IgD-negative memory B cell (primary cell): ENCODE results near the gene RHBDF2. TPM values are rescaled to one million over a fixed set of nuclear protein-coding genes. Genes with fewer than 3 reads are reported as not detected.

ENCODE experiments used
- H3K27ac Mint-ChIP-seq, 3 donors: one replicate each; pipeline ENCODE4 v1.8.0; 2020 to 2022; ENCODE audit warnings: mild to moderate bottlenecking in 3 of 3, mixed read lengths in 3 of 3, moderate library complexity in 1 of 3
- H3K27me3 Mint-ChIP-seq: one replicate; pipeline ENCODE4 v1.8.0; 2021; ENCODE audit warnings: mixed read lengths
- H3K36me3 Mint-ChIP-seq: one replicate; pipeline ENCODE4 v1.8.0; 2020; ENCODE audit warnings: mild to moderate bottlenecking, mixed read lengths
- H3K4me1 Mint-ChIP-seq, 3 donors: one replicate each; pipeline ENCODE4 v1.8.0; 2020 to 2022; ENCODE audit warnings: mixed read lengths in 3 of 3, mild to moderate bottlenecking in 1 of 3
- H3K4me3 Mint-ChIP-seq, 4 donors: one replicate each; pipeline ENCODE4 v1.8.0; 2020 to 2022; ENCODE audit warnings: mild to moderate bottlenecking in 4 of 4, mixed read lengths in 4 of 4, moderate library complexity in 3 of 4
- H3K9me3 Mint-ChIP-seq, 3 donors: one replicate each; pipeline ENCODE4 v1.8.0; 2020 to 2021; ENCODE audit warnings: mixed read lengths in 3 of 3, mild to moderate bottlenecking in 1 of 3
- polyA plus RNA-seq: library from polyadenylated mRNA; unstranded; fragments of 300-500 nt; fragmentation: Illumina TruSeq; gene quantifications from one replicate; pipeline ENCODE4 v1.2.3, GENCODE V29; 2021

The RHBDF2 gene
- polyA plus RNA-seq, 1 donor from 2014 or later: 160 TPM

- H3K27ac Mint-ChIP-seq: peak overlapping the region in 1 of 3 donors; percentile 73
- H3K36me3 Mint-ChIP-seq: no peaks in the 10 kb centered on the region
- peak overlapping the region in 2 of 4 donors; percentile 28 to 79 for H3K4me3 Mint-ChIP-seq
These were observed 55.4 kb downstream of the RHBDF2 start for GRCh38 chr17:76445697-76446448.

GRCh38 chr17:76444518-76445311 lies 56.5 kb downstream of the RHBDF2 start:
- Mint-ChIP-seq H3K4me3 (peak overlapping the region; percentile 28 to 94 (median 67)), H3K27ac (peak overlapping the region in 1 of 3 donors; percentile 48), H3K9me3 (no peaks in the 10 kb centered on the region), H3K27me3 (no peaks in the 10 kb centered on the region), H3K4me1 (peaks cover 35 to 66% (median 61%) of the 10 kb centered on the region in 3 donors), H3K36me3 (peaks cover 1% of the 10 kb centered on the region)

More at GRCh38 chr17:76445697-76446448, 55.4 kb downstream of the RHBDF2 start:
- Mint-ChIP-seq H3K27me3 (no peaks in the 10 kb centered on the region), H3K4me1 (peaks cover 32 to 66% (median 66%) of the 10 kb centered on the region in 3 donors), H3K9me3 (no peaks in the 10 kb centered on the region)

GRCh38 chr17:76442341-76443338 lies 58.6 kb downstream of the RHBDF2 start:
- Mint-ChIP-seq H3K27ac (peak overlapping the region in 1 of 3 donors; percentile 31), H3K27me3 (no peaks in the 10 kb centered on the region), H3K4me3 (peak overlapping the region in 1 of 4 donors; percentile 47), H3K9me3 (no peaks in the 10 kb centered on the region), H3K4me1 (peaks cover 39 to 67% (median 62%) of the 10 kb centered on the region in 3 donors), H3K36me3 (peaks cover 3% of the 10 kb centered on the region)

GRCh38 chr17:76441686-76442340 lies 59.4 kb downstream of the RHBDF2 start:
- Mint-ChIP-seq H3K27me3 (no peaks in the 10 kb centered on the region), H3K36me3 (peaks cover 3% of the 10 kb centered on the region), H3K27ac (no peak overlapping the region), H3K4me3 (no peak overlapping the region), H3K4me1 (peaks cover 36 to 63% (median 54%) of the 10 kb centered on the region in 3 donors), H3K9me3 (no peaks in the 10 kb centered on the region)

GRCh38 chr17:76440751-76441362 lies 60.4 kb downstream of the RHBDF2 start:
- Mint-ChIP-seq H3K36me3 (peaks cover 3% of the 10 kb centered on the region), H3K27me3 (no peaks in the 10 kb centered on the region), H3K4me3 (no peak overlapping the region), H3K4me1 (peaks cover 33 to 60% (median 50%) of the 10 kb centered on the region in 3 donors), H3K9me3 (no peaks in the 10 kb centered on the region), H3K27ac (no peak overlapping the region)

- H3K27me3 Mint-ChIP-seq: no peaks in the 10 kb centered on the region
- H3K9me3 Mint-ChIP-seq: no peaks in the 10 kb centered on the region
- H3K4me1 Mint-ChIP-seq: peaks cover 24 to 52% (median 37%) of the 10 kb centered on the region in 3 donors
- H3K27ac Mint-ChIP-seq: no peak overlapping the region
- H3K36me3 Mint-ChIP-seq: peaks cover 3% of the 10 kb centered on the region
- H3K4me3 Mint-ChIP-seq: no peak overlapping the region
These were observed 61.8 kb downstream of the RHBDF2 start for GRCh38 chr17:76439314-76439928.

GRCh38 chr17:76438906-76439305 lies 62.3 kb downstream of the RHBDF2 start:
- Mint-ChIP-seq H3K4me1 (peaks cover 26 to 52% (median 42%) of the 10 kb centered on the region in 3 donors), H3K36me3 (peaks cover 3% of the 10 kb centered on the region), H3K27ac (no peak overlapping the region), H3K4me3 (peak overlapping the region in 1 of 4 donors; percentile 70), H3K27me3 (no peaks in the 10 kb centered on the region), H3K9me3 (no peaks in the 10 kb centered on the region)

- H3K36me3 Mint-ChIP-seq: peaks cover 6% of the 10 kb centered on the region
- no peak overlapping the region for H3K4me3 Mint-ChIP-seq
- H3K4me1 Mint-ChIP-seq: peaks cover 25 to 52% (median 52%) of the 10 kb centered on the region in 3 donors
- H3K27me3 Mint-ChIP-seq: no peaks in the 10 kb centered on the region
- no peak overlapping the region for H3K27ac Mint-ChIP-seq
- H3K9me3 Mint-ChIP-seq: no peaks in the 10 kb centered on the region
These were observed 63.5 kb downstream of the RHBDF2 start for GRCh38 chr17:76437467-76438402.

- H3K4me1 Mint-ChIP-seq: peaks cover 25 to 49% (median 39%) of the 10 kb centered on the region in 3 donors
- H3K27me3 Mint-ChIP-seq: no peaks in the 10 kb centered on the region
- H3K4me3 Mint-ChIP-seq: no peak overlapping the region
- H3K36me3 Mint-ChIP-seq: peaks cover 6% of the 10 kb centered on the region
- H3K27ac Mint-ChIP-seq: no peak overlapping the region
- H3K9me3 Mint-ChIP-seq: no peaks in the 10 kb centered on the region
These were observed 65.5 kb downstream of the RHBDF2 start for GRCh38 chr17:76435751-76436150.

GRCh38 chr17:76434870-76435269 lies 66.4 kb downstream of the RHBDF2 start:
- H3K27me3 Mint-ChIP-seq: no peaks in the 10 kb centered on the region
- no peak overlapping the region for H3K4me3 Mint-ChIP-seq
- H3K27ac Mint-ChIP-seq: no peak overlapping the region
- H3K4me1 Mint-ChIP-seq: peaks cover 26 to 55% (median 42%) of the 10 kb centered on the region in 3 donors
- no peaks in the 10 kb centered on the region for H3K9me3 Mint-ChIP-seq
- peaks cover 6% of the 10 kb centered on the region for H3K36me3 Mint-ChIP-seq

GRCh38 chr17:76433693-76434092 lies 67.5 kb downstream of the RHBDF2 start:
- no peaks in the 10 kb centered on the region for H3K27me3 Mint-ChIP-seq
- H3K4me3 Mint-ChIP-seq: peak overlapping the region in 2 of 4 donors; percentile 24 to 79
- no peaks in the 10 kb centered on the region for H3K9me3 Mint-ChIP-seq
- peaks cover 2% of the 10 kb centered on the region for H3K36me3 Mint-ChIP-seq
- peaks cover 22 to 52% (median 37%) of the 10 kb centered on the region in 3 donors for H3K4me1 Mint-ChIP-seq
- peak overlapping the region in 2 of 3 donors; percentile 72 to 86 for H3K27ac Mint-ChIP-seq

GRCh38 chr17:76432712-76433336 lies 68.4 kb downstream of the RHBDF2 start:
- Mint-ChIP-seq H3K4me1 (peaks cover 21 to 54% (median 41%) of the 10 kb centered on the region in 3 donors), H3K27ac (peak overlapping the region; percentile 55 to 72 (median 59)), H3K4me3 (no peak overlapping the region), H3K9me3 (no peaks in the 10 kb centered on the region), H3K27me3 (no peaks in the 10 kb centered on the region), H3K36me3 (peaks cover 2% of the 10 kb centered on the region)
